Skin epidermis (tissue), 12 donors: ENCODE results near the gene GOLGA8M.
"Not testable (repeated sequence)": the region's sequence is repeated elsewhere in the genome, so short reads cannot be mapped to it uniquely, and the experiment has no call there.

Experiments used
- H3K27ac ChIP-seq, 21 experiments: fragments of 200-600 bp; sonication (generic) in 11 of 21; one replicate each; pipeline ENCODE4 v1.5.0; 2020; ENCODE audit warnings: mild to moderate bottlenecking in 3 of 21, inconsistent platforms in 2 of 21, moderate library complexity in 2 of 21
- H3K4me3 ChIP-seq, 7 experiments: fragments of 200-600 bp; sonication (generic) in 2 of 7; one replicate each; pipeline ENCODE4 v1.5.0; 2020; ENCODE audit warnings: inconsistent platforms in 2 of 7, mild to moderate bottlenecking in 2 of 7, moderate library complexity in 1 of 7

GOLGA8M gene

DNA sequence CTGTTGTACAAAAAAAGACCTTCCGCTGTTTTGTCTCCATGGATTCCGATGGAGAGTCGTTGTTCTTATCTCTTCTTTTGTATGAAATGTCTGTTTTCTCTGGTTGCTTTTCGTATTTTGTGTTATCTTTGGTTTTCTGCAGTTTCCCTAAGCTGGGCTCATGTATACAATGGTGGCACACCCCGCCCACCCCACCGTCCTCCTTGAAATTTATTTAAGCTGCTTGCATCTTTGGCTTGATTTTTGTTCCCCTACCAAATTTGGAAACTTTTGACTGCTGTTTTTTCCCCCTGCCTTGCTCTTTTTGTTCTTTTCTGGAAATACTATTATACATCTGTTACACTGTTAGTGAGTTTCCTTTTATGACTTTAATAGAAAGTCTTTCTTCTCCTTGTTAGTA lies 47.6 kb downstream of the GOLGA8M start:
- H3K27ac ChIP-seq, H3K4me3 ChIP-seq: not testable (repeated sequence)

- not testable (repeated sequence) for H3K4me3 ChIP-seq, H3K27ac ChIP-seq
Measured at GRCh38 chr15:28663717-28664116, 48.5 kb downstream of the GOLGA8M start.

- H3K4me3 ChIP-seq, H3K27ac ChIP-seq: not testable (repeated sequence)
Measured at GRCh38 chr15:28660750-28661149, 51.5 kb downstream of the GOLGA8M start.

- H3K27ac ChIP-seq, H3K4me3 ChIP-seq: not testable (repeated sequence)
Measured at GRCh38 chr15:28656018-28656360, 56.2 kb downstream of the GOLGA8M start.

- H3K4me3 ChIP-seq = not testable (repeated sequence)
Measured at GRCh38 chr15:28655329-28656017, 56.7 kb downstream of the GOLGA8M start.

GRCh38 chr15:28654194-28654593 lies 58.0 kb downstream of the GOLGA8M start:
- not testable (repeated sequence) for H3K27ac ChIP-seq, H3K4me3 ChIP-seq

More at GRCh38 chr15:28655329-28656017, 56.7 kb downstream of the GOLGA8M start:
- H3K27ac ChIP-seq = not testable (repeated sequence)

DNA sequence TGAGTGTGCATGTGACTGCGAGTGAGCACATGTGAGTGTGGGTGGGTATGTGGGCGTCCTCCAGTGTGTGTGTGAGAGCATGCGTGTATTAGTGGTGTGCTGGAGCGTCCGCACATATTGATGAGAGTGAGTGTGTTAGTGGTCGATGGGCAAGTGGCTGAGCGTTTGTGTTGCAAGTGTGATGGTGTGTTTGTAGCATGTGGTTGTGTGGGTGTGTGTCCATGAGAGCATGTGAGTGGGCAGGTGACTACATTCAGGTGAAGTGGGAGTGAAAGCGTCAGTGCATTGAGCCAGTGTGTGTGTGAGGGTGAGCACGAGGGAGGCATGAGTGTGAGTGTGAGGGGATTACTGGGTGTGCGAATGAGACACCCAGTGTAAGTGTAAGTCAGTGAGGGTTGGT lies 59.7 kb downstream of the GOLGA8M start:
- not testable (repeated sequence) for H3K4me3 ChIP-seq, H3K27ac ChIP-seq
